HG03064 (cell line): ENCODE results near the gene AGXT.

Source experiments
- ATAC-seq: cut with Tn5 transposase; IDR thresholded peaks from one replicate; pipeline ENCODE4 v1.9.1; 2021; ENCODE audit warnings: low read depth; ENCODE audit not compliant: unreplicated experiment

AGXT gene

DNA sequence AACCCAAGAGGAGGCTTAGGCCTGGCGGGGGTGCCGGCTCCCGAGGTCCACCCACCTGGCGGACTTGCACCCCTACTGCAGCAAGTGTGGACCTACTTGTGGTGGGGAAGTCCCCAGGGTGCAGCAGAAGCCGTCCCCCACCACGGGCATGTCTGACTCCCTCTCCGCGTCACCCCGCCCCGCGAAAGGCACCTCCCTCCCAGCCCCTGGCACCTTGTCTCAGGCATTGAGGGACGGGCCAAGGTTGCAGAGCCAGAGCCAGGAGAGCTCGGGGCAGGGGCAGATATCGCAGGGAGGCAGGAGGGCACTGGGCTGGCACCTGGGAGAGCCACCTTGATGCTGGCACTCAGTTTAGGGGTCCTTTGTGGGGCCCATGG, 56.6 kb downstream of the AGXT start:
- ATAC-seq = no peak

DNA sequence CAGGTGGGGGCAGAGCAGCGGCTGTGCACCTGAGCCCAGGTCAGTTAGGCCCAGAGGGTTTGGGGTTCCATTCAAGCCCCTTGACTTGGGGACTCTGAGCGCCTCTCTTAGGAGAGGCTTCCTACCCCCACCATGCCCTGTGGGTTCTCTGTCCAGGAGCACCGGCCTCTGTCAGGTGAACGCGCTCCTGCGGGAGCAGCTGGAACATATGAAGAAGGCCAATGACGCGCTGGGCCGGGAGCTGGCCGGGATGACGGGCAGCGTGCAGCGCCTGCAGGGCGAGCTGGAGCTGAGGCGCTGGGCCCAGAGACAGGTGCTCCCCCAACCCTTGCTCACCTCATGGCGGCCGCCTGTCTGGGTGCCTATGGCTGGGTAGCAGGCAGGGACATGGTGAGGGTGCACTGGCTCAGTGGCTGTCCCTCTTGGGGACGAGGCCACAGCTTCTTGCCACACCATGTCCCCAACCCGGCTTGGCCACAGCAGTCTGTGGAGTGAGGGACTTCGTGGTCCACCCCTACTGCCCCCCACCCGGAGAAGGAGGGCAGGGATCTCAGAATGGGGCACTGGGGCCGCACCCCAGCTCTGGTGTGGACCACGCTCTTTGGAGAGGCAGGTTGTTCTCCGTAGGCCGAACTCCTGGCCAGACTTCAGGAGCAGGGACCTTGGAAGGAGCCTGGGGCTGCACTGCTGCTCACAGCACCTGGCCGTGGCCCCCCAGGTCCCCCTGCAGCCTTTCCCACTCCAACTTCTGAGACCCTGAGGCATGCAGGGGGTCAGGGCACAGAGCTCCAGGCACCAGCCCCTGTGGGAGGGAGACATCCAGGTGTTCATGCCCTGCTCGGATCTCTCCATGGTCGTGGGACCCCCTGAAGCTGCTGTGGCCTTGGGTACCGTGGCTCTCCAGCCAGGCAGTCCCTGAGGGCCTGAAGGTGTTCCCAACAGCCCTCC, 57.2 kb downstream of the AGXT start:
- no peak for ATAC-seq

GRCh38 chr2:240926516-240927389, 58.1 kb downstream of the AGXT start:
- no peak for ATAC-seq

DNA sequence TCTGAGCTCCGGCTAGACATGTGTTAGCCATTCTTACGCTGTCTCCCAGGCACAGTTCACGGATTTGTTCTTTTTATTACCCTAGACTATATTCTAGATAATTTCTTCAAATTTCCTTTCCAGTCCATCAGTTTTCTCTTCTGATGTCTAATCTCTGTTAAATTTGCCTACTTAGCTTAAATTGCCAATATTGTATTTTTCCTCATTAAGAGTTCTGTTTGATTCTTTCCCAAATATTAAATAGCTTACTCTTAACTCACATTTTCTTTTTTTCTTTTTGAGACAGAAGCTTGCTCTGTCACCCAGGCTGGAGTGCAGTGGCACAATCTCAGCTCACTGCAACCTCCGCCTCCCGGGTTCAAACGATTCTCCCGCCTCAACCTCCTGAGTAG, 58.8 kb downstream of the AGXT start:
- ATAC-seq = no peak

GRCh38 chr2:240928476-240929363, 60.1 kb downstream of the AGXT start:
- no peak for ATAC-seq

- ATAC-seq = no peak
Measured at GRCh38 chr2:240929364-240930095, 60.9 kb downstream of the AGXT start.
